H1 (cell line): ENCODE measurements around the gene SLC22A23. TPM values are rescaled to one million over a fixed set of nuclear protein-coding genes. Genes with fewer than 3 reads are reported as not detected.
A peak's percentile ranks its signal among the peaks of the same experiment; 100 is the strongest.

ENCODE experiments used
- CTCF ChIA-PET: fragments of 300-600 bp; sonication (Branson Sonifier 250); formaldehyde crosslinking; loops from one replicate; lab custom pipeline; 2021; ENCODE audit not compliant: partially characterized antibody; lab: Charles Lee
- POLR2A ChIA-PET: fragments of 300-600 bp; sonication (Branson Sonifier 250); formaldehyde crosslinking; loops from one replicate; lab custom pipeline; 2021; ENCODE audit warnings: inconsistent platforms; ENCODE audit not compliant: partially characterized antibody; lab: Charles Lee
- DNase-seq, 2 experiments: peaks; one replicate each; pipeline versions ENCODE4 v3.0.0 to v3.0.0-alpha.2; 2010 to 2022; ENCODE audit warnings: low spot score in 2 of 2, low read depth in 1 of 2, mixed read lengths in 1 of 2
- FAIRE-seq: peaks from 2 replicates; lab custom pipeline; 2011; peaks lifted over from hg19 to GRCh38; lab: Jason Lieb, UNC
- H2AFZ ChIP-seq: 2 replicates; pipeline ENCODE4 v1.8.1; 2012; ENCODE audit warnings: low read length, inconsistent platforms
- H2AK5ac ChIP-seq: 2 replicates; pipeline ENCODE4 v1.6.1; 2013; ENCODE audit warnings: low read depth, low read length
- H2BK120ac ChIP-seq: replicated peaks from 2 replicates; pipeline ENCODE3; 2013; ENCODE audit warnings: low read depth, low read length, inconsistent platforms
- H2BK12ac ChIP-seq: 2 replicates; pipeline ENCODE4 v1.6.1; 2013; ENCODE audit warnings: low read depth, low read length
- H2BK15ac ChIP-seq: 2 replicates; pipeline ENCODE4 v1.6.1; 2013; ENCODE audit warnings: low read length
- H2BK20ac ChIP-seq: 2 replicates; pipeline ENCODE4 v1.6.1; 2013; ENCODE audit warnings: low read length
- H2BK5ac ChIP-seq: 2 replicates; pipeline ENCODE4 v1.6.1; 2013; ENCODE audit warnings: low read depth, low read length
- H3K14ac ChIP-seq: 2 replicates; pipeline ENCODE4 v1.6.1; 2013; ENCODE audit warnings: inconsistent platforms; ENCODE audit not compliant: insufficient read length
- H3K18ac ChIP-seq: 2 replicates; pipeline ENCODE4 v1.6.1; 2013; ENCODE audit warnings: low read length; ENCODE audit errors: extremely low read depth
- H3K23ac ChIP-seq: 2 replicates; pipeline ENCODE4 v1.6.1; 2013; ENCODE audit warnings: inconsistent platforms; ENCODE audit not compliant: insufficient read length
- H3K23me2 ChIP-seq: 2 replicates; pipeline ENCODE4 v1.6.1; 2013; ENCODE audit warnings: low read depth, low read length
- H3K27ac ChIP-seq: 2 replicates; pipeline ENCODE4 v1.6.1; 2011; ENCODE audit warnings: low read depth, low read length, inconsistent platforms
- H3K27me3 ChIP-seq, 4 experiments: replicated peaks in 1 of 4; 1 replicate in 1 of 4; 2 replicates in 3 of 4; pipeline versions ENCODE4 v1.6.1 to v1.8.1; 2011 to 2013; ENCODE audit warnings: low read length in 3 of 4, mild to moderate bottlenecking in 3 of 4, inconsistent platforms in 2 of 4, mixed read lengths in 2 of 4, moderate library complexity in 1 of 4; ENCODE audit not compliant: control insufficient read depth in 3 of 4, insufficient read depth in 3 of 4; ENCODE audit errors: extremely low read depth in 1 of 4
- H3K36me3 ChIP-seq, 4 experiments: 2 replicates each; pipeline versions ENCODE4 v1.6.1 to v1.8.1; 2011 to 2013; ENCODE audit warnings: mild to moderate bottlenecking in 4 of 4, low read length in 3 of 4, moderate library complexity in 2 of 4, control low read depth in 1 of 4, inconsistent platforms in 1 of 4; ENCODE audit not compliant: insufficient read depth in 4 of 4, control insufficient read depth in 2 of 4
- H3K4ac ChIP-seq: replicated peaks from 2 replicates; pipeline ENCODE3; 2013; ENCODE audit warnings: low read length, low read depth, mixed read lengths, inconsistent platforms; ENCODE audit not compliant: insufficient read length
- H3K4me1 ChIP-seq, 4 experiments: replicated peaks in 1 of 4; 1 replicate in 1 of 4; 2 replicates in 3 of 4; pipeline versions ENCODE4 v1.6.1 to v1.8.1; 2011 to 2013; ENCODE audit warnings: low read length in 3 of 4, inconsistent platforms in 2 of 4, mixed read lengths in 1 of 4; ENCODE audit not compliant: insufficient read depth in 4 of 4, control insufficient read depth in 3 of 4
- H3K4me2 ChIP-seq, 2 experiments: 2 replicates each; pipeline versions ENCODE4 v1.6.1 to v1.8.1; 2011 to 2013; ENCODE audit warnings: low read depth in 2 of 2, low read length in 2 of 2, control low read depth in 1 of 2, inconsistent platforms in 1 of 2, mild to moderate bottlenecking in 1 of 2; ENCODE audit not compliant: insufficient read depth in 1 of 2
- H3K4me3 ChIP-seq, 4 experiments: fragments of 200-600, 300-600 bp in 1 of 4; sonication (generic), shearing (Covaris generic), sonication (Bioruptor Twin) in 1 of 4; 2 replicates each; pipeline versions ENCODE4 v1.5.1 to v1.8.1; 2011 to 2016; ENCODE audit warnings: low read length in 4 of 4, low read depth in 3 of 4, control low read depth in 2 of 4, inconsistent platforms in 2 of 4, mild to moderate bottlenecking in 2 of 4, mixed read lengths in 1 of 4, moderate library complexity in 1 of 4; ENCODE audit not compliant: insufficient read depth in 2 of 4; ENCODE audit errors: extremely low read depth in 1 of 4
- H3K56ac ChIP-seq: replicated peaks from 2 replicates; pipeline ENCODE3; 2013; ENCODE audit warnings: low read depth, mild to moderate bottlenecking, mixed read lengths, low read length, inconsistent platforms; ENCODE audit not compliant: insufficient read length
- H3K79me1 ChIP-seq: 2 replicates; pipeline ENCODE4 v1.6.1; 2013; ENCODE audit warnings: low read depth, low read length, control low read depth
- H3K79me2 ChIP-seq, 2 experiments: 2 replicates each; pipeline versions ENCODE4 v1.6.1 to v1.8.1; 2012 to 2013; ENCODE audit warnings: low read length in 2 of 2, mild to moderate bottlenecking in 2 of 2, inconsistent platforms in 1 of 2; ENCODE audit not compliant: insufficient read depth in 2 of 2, control insufficient read depth in 1 of 2
- H3K9ac ChIP-seq, 4 experiments: replicated peaks in 1 of 4; 1 replicate in 1 of 4; 2 replicates in 3 of 4; pipeline versions ENCODE4 v1.6.1 to v1.8.1; 2011 to 2013; ENCODE audit warnings: low read depth in 3 of 4, low read length in 3 of 4, control low read depth in 2 of 4, mild to moderate bottlenecking in 2 of 4, moderate library complexity in 2 of 4, inconsistent platforms in 1 of 4; ENCODE audit errors: extremely low read depth in 1 of 4
- H3K9me3 ChIP-seq, 2 experiments: 2 replicates each; pipeline versions ENCODE4 v1.6.1 to v1.8.1; 2012 to 2013; ENCODE audit warnings: mild to moderate bottlenecking in 2 of 2, moderate library complexity in 2 of 2, control low read depth in 1 of 2, inconsistent platforms in 1 of 2, low read depth in 1 of 2, low read length in 1 of 2, mixed read lengths in 1 of 2; ENCODE audit not compliant: insufficient read depth in 2 of 2
- H4K20me1 ChIP-seq, 2 experiments: replicated peaks in 1 of 2; 2 replicates each; pipeline versions ENCODE3 to v1.8.1; 2011 to 2013; ENCODE audit warnings: inconsistent platforms in 2 of 2, low read length in 2 of 2, mild to moderate bottlenecking in 1 of 2; ENCODE audit not compliant: insufficient read depth in 2 of 2, control insufficient read depth in 1 of 2
- H4K5ac ChIP-seq: 2 replicates; pipeline ENCODE4 v1.6.1; 2013; ENCODE audit warnings: low read length, low read depth, mixed read lengths, inconsistent platforms; ENCODE audit not compliant: insufficient read length
- H4K8ac ChIP-seq: 2 replicates; pipeline ENCODE4 v1.8.0; 2013; ENCODE audit warnings: mild to moderate bottlenecking, moderate library complexity, low read length, inconsistent platforms; ENCODE audit not compliant: insufficient read depth; ENCODE audit errors: extremely low read depth
- H4K91ac ChIP-seq: replicated peaks from 2 replicates; pipeline ENCODE3; 2013; ENCODE audit warnings: low read length, mixed read lengths, inconsistent platforms; ENCODE audit not compliant: insufficient read length
- E2F6 ChIP-seq: IDR thresholded peaks from 2 replicates; pipeline ENCODE4 v1.6.1; 2012; ENCODE audit warnings: inconsistent platforms
- NRF1 ChIP-seq: IDR thresholded peaks from 2 replicates; pipeline ENCODE4 v1.6.1; 2011; ENCODE audit warnings: mild to moderate bottlenecking, low read depth, low read length, improper control_type of control experiment
- RFX5 ChIP-seq: IDR thresholded peaks from 2 replicates; pipeline ENCODE4 v1.6.1; 2011; ENCODE audit warnings: low read depth, low read length, improper control_type of control experiment, borderline replicate concordance
- SIX5 ChIP-seq: IDR thresholded peaks from 2 replicates; pipeline ENCODE4 v1.6.1; 2011; ENCODE audit warnings: mild to moderate bottlenecking, low read depth, low read length
- TAF1 ChIP-seq: IDR thresholded peaks from 2 replicates; pipeline ENCODE4 v1.6.1; 2011; ENCODE audit warnings: mild to moderate bottlenecking, low read depth, low read length
- WGBS, 2 experiments: shearing (Covaris generic) in 1 of 2; methylation state at CpG; one replicate each; pipeline versions ENCODE4 v1.1.6 to v1.1.7; 2013 to 2015; ENCODE audit warnings: low lambda C conversion rate in 2 of 2, mixed read lengths in 2 of 2, inconsistent platforms in 1 of 2, low coverage in 1 of 2, missing lambda C conversion rate in 1 of 2; ENCODE audit not compliant: insufficient replicate concordance in 2 of 2, insufficient coverage in 1 of 2, insufficient read length in 1 of 2; ENCODE audit errors: extremely low coverage in 1 of 2, missing lambda C conversion rate in 1 of 2; 5-methylcytosine and 5-hydroxymethylcytosine counted together
- polyA plus RNA-seq, 7 experiments: library from polyadenylated mRNA; depleted of rRNA in 3 of 7; stranded (reverse) in 5 of 7; unstranded in 2 of 7; fragments of >200 nt in 5 of 7; fragments of 200-250 nt in 2 of 7; gene quantifications; 1 replicate in 5 of 7; 2 replicates in 1 of 7; 4 replicates in 1 of 7; pipeline versions ENCODE4 v1.2.1 to v1.2.3, GENCODE V29; 2011 to 2013; ENCODE audit warnings: missing spikeins in 2 of 7, mixed read lengths in 2 of 7
- total RNA-seq: library from RNA; stranded (reverse); fragmentation: NEBNext Ultra II Directional; extraction: Animal tissue kit (Norgen Biotek cat#: 25700); gene quantifications from 2 replicates; pipeline ENCODE4 v1.2.1, GENCODE V29; 2021
- TF ChIP-seq, protein P1 (sequence below): IDR thresholded peaks from 2 replicates; pipeline ENCODE4 v1.6.1; 2012; ENCODE audit warnings: inconsistent platforms

SLC22A23 gene
- total and polyA plus RNA-seq, 2 of the 8 experiments (the other 6 are each of a cell fraction or from before 2014, with no cell fraction given), result 9.9 to 38.4 TPM

- H2BK15ac ChIP-seq, result no peak overlapping the region
- H3K14ac ChIP-seq, result no peak overlapping the region
- H4K20me1 ChIP-seq, result peaks cover 2 to 3% of the 10 kb centered on the region in 2 experiments
- 0 out of 2 replicates have a peak overlapping the region, but pooled peaks have one; percentile 77 for H2AK5ac ChIP-seq
- DNase-seq, result no peak
- no peaks in the 10 kb centered on the region for H3K23me2 ChIP-seq
- H3K79me1 ChIP-seq, result no peaks in the 10 kb centered on the region; the same call in 1 of the 2 replicates
- WGBS, 2 experiments, result 87% methylated on average over 15 of the region's 15 CpGs; no CpG with 5 or more reads in 1 of the 2 experiments
- H2AFZ ChIP-seq, result no peak overlapping the region
- H3K27ac ChIP-seq, result no peak overlapping the region
- H3K56ac ChIP-seq, result no peak overlapping the region
- POLR2A ChIA-PET, result no interaction called here
- H3K18ac ChIP-seq, result no peak overlapping the region
- no peak overlapping the region for H4K91ac ChIP-seq
- no peak overlapping the region for H2BK120ac ChIP-seq
- no peaks in the 10 kb centered on the region for H3K9me3 ChIP-seq
- no peak overlapping the region for H3K4me2 ChIP-seq
- H3K4me3 ChIP-seq, result no peak overlapping the region
- H3K23ac ChIP-seq, result no peak overlapping the region
- no peak for TF ChIP-seq SIX5
- TF ChIP-seq RFX5, result no peak
- no peak for TF ChIP-seq NRF1
- peak; percentile 87 for TF ChIP-seq E2F6
- TF ChIP-seq, protein P1, sequence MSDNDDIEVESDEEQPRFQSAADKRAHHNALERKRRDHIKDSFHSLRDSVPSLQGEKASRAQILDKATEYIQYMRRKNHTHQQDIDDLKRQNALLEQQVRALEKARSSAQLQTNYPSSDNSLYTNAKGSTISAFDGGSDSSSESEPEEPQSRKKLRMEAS, result peak; percentile 82
- TF ChIP-seq TAF1, result no peak
- TF ChIP-seq, all 59 proteins: peak for 2
- H3K9ac ChIP-seq, result no peak overlapping the region
- 0 out of 2 replicates have a peak overlapping the region, but pooled peaks have one; percentile 31 for H2BK5ac ChIP-seq
- no peak overlapping the region for H2BK12ac ChIP-seq
- H3K27me3 ChIP-seq, result peaks cover 0 to 2% (median 0%) of the 10 kb centered on the region in 4 experiments; a peak in 1 of 7 replicates
- FAIRE-seq, result no peak
- CTCF ChIA-PET, result interaction anchor here (0.5 to 4.0 kb wide), 14 partner anchors 11 to 396 kb away, joined by 3 to 20 read pairs (median 5); no protein-coding TSS in a partner anchor
- H3K4ac ChIP-seq, result no peak overlapping the region
- H3K36me3 ChIP-seq, result no peaks in the 10 kb centered on the region
- H3K4me1 ChIP-seq, result peaks cover 0 to 5% (median 3%) of the 10 kb centered on the region in 4 experiments; a peak in 4 of 7 replicates
- H2BK20ac ChIP-seq, result no peak overlapping the region
- no peaks in the 10 kb centered on the region; a peak in 1 of 4 replicates for H3K79me2 ChIP-seq
- H4K5ac ChIP-seq, result no peak overlapping the region
- H4K8ac ChIP-seq, result no peak overlapping the region; the same call in 1 of the 2 replicates
Measured at GRCh38 chr6:3370361-3371221, 86.3 kb downstream of the SLC22A23 start.
